ENCODE results near the gene OBSCN. TPM values are rescaled to one million over a fixed set of nuclear protein-coding genes. Genes with fewer than 3 reads are reported as not detected.

The OBSCN gene
- total RNA-seq, 1 donor from 2014 or later: 23.1 TPM

- DNase-seq (ENCODE audit: low spot score): no peak
Measured at GRCh38 chr1:228377664-228378089, 169.8 kb downstream of the OBSCN start.

- DNase-seq (ENCODE audit: low spot score): peak; percentile 89
Measured at GRCh38 chr1:228378090-228378872, 170.4 kb downstream of the OBSCN start.

DNA sequence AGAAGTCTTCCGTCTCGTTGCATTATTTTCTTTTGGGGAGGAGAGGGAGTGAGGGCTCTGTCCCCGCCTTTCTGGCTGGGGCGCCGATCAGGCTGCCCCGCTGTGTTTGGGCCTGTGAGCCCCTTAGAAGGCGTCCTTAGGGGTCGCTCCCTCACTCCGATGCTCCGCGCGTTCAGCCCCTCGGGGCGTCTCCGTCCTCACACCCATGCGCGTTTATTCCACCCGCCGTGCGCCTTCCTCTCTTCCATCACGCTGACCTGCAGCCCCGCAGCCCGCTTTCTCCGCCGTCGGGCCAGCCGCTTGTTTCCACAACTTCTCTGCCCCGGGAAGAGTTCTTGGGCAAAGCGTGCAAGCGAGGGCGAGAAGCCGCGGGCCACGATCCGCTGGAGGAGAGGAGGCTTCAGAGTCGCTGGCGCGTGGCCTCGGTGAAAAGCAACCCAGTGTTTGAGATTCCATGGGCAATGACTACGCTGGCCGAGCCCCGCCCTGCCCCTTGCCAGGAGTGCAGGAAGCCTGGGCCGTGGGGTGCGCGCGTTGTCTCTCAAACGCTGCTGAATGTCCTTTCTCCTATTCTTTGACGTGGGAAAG, 171.1 kb downstream of the OBSCN start:
- peak; percentile 38 for DNase-seq (ENCODE audit: low spot score)

GRCh38 chr1:228379666-228380065, 171.8 kb downstream of the OBSCN start:
- DNase-seq (ENCODE audit: low spot score): no peak

GRCh38 chr1:228381356-228381755, 173.5 kb downstream of the OBSCN start:
- no peak for DNase-seq (ENCODE audit: low spot score)

- no peak for DNase-seq (ENCODE audit: low spot score)
Measured at GRCh38 chr1:228383773-228384172, 175.9 kb downstream of the OBSCN start.

DNA sequence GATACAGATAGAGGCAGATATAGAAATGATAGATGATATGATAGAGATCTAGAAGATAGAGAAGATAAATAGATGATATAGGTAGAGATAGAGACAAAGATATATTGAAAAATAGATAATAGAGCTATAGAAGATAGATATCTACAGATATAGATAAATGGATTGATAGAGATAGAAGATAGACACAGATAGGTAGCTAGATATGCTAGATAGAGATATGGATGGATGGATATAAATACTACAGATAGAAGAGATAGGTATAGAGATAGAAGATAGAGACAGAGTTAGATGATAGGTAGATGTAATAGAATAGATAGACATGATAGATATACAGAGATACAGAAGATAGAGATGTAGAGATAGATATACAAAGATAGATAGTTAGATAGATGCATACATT, 177.4 kb downstream of the OBSCN start:
- DNase-seq (ENCODE audit: low spot score): no peak

DNA sequence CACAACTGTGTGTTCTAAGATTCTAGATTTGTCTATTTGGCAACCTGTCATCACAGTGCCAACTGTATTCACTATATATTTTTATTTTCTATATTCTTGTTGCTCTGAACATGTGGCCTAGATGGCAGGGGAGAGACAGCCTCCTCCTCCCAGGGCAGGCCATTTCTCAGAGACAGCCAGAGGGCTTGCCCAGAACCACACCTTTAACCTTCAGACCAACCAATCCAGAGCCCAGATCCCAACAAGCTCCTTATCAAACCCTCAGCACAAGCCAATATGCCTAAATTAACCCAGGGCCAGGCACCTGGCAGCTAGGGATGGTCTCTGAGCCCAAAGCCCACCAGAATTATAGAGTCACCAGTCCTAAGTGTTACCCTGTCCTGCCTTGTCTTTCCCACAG, 179.5 kb downstream of the OBSCN start:
- DNase-seq (ENCODE audit: low spot score): no peak

DNA sequence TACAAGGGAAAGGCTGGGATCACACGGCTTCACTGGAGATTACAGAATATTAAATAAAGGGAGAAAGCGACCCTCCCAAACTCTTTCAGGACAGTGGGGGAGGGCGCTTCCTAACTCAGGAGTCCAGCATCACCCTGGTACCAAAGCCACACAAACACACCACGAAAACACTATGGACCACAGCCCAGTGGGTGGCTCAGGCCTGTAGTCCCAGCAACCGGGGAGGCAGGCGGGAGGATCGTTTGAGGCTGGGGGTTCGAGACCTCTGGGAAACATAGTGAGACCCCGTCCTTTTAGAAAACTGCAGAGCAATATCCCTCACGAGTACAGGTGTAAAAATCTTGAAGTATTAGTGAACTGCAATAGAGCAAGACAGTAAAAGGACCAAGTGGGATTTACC, 182.8 kb downstream of the OBSCN start:
- no peak for DNase-seq (ENCODE audit: low spot score)

DNA sequence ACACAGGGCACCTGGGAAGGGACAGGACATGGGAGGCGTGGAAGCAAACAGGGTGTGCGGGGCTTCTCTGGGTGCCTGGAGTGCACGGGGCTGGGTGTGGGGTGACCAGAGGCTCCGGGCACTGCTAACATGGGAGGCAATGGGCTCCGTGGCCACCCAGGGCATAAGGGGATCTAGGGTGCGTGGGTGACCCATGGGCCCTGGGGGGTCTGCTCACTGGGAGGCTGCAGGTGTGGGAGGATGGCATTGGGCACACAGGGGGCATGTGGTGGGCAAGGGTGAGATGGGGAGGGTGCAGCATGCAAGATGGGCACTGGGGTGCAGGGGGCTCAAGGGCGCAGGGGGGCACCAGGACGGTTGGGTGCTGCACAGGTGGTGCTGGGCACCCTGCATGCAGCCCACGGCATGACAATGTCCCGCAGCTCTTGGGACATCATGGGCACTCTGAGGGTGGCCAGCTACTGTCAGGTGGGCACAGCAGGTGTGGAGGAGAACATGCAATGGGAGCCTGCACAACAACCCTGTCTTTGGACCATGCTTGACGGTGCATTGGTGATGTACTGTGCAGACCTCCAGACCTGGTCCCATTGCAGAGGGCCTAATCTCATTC, 183.7 kb downstream of the OBSCN start:
- DNase-seq (ENCODE audit: low spot score): no peak

GRCh38 chr1:228392111-228392936, 184.5 kb downstream of the OBSCN start:
- no peak for DNase-seq (ENCODE audit: low spot score)

DNA sequence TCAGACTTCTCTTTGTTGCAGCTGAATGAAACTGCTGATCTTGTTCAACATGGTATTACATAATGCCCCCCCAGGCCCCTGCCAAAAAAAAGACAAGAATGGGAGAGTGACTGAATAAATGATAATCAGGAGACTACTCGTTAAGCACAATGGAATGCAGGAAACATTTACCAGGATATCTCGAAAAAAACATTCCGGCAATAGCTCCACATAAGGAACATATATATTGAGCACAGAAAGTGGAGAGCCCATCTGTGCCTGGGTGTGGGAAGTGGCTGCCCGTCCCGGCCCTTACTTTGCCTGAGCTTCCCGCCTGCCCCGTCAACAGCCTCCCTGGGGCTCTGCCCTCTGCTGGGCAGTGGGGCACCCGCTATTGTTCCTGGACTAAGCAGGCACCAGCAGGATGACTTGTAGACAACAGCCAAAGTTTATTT, 185.4 kb downstream of the OBSCN start:
- no peak for DNase-seq (ENCODE audit: low spot score)

GRCh38 chr1:228393811-228394570, 186.1 kb downstream of the OBSCN start:
- no peak for DNase-seq (ENCODE audit: low spot score)

DNA sequence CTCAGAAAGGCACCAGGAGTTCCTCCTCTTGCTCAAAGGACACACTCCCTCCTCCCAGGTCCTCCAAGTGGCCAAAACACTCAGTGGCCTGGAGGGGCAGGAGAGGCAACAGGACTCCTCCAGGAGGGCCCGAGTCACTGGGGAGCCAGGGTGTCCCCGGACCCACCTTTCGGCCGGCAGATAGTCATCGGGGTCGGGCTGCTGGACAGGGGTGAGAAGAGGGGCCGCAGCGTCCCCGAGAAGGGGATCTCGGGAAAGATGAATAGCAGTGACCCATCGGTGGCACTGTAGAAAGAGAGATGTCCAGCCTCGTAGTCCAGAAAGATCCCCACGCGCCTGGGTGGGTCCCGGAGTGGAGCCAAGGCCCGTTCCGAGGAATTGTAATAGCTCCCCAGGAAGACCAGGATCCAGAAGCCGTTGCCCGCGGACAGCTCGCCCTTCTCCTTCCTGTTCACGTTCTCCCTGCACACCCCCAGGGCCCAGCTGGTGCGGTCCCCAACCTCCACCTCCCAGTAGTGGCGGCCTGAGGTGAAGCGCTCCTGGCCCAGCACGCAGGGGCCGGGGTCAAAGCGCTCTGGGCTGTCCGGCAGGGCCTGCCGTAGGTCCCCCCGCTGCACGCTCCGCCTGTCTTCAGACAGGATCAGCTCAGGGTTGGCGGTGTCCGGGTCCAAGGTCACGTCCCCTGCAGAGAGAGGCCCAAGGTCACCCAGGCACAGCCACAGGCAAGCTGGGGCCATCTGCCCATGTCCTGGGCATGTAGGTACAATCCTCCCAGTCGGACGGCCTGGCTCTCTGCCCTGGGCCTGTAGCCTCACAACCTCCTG, 186.9 kb downstream of the OBSCN start:
- DNase-seq (ENCODE audit: low spot score): no peak

GRCh38 chr1:228396770-228397662, 189.2 kb downstream of the OBSCN start:
- DNase-seq (ENCODE audit: low spot score): no peak

DNA sequence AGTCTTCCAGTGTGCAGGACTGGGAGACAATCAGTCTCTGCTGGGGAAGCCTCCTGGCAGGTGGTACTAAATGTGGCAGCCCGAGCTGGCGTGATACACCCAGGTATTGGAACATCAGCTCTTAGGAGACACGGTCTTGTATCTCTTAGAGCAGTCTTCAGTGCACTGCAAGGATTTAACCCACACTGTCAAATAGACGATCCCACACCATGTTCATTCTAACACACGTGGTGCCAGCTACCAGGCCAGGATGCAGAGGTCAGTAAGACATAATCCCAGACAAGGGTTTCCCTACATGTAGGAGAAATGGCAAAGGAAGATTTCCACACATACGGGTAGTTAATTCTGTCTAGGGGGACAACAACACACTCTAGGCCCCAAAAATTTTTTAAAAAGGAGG, 190.1 kb downstream of the OBSCN start:
- DNase-seq (ENCODE audit: low spot score): no peak

GRCh38 chr1:228398741-228399461, 191.1 kb downstream of the OBSCN start:
- no peak for DNase-seq (ENCODE audit: low spot score)

- no peak for DNase-seq (ENCODE audit: low spot score)
Measured at GRCh38 chr1:228399531-228400236, 191.8 kb downstream of the OBSCN start.
